Bronchial epithelial cell (primary cell): ENCODE results near the gene CLCNKB. TPM values are rescaled to one million over a fixed set of nuclear protein-coding genes. Genes with fewer than 3 reads are reported as not detected.

Source experiments
- total RNA-seq: library from RNA; depleted of rRNA; stranded (reverse); fragments of >200 nt; gene quantifications from 2 replicates; pipeline ENCODE4 v1.2.1, GENCODE V29; 2014

The CLCNKB gene
- total RNA-seq, 1 donor from 2014 or later, result under 0.01 TPM

Other genes with a start within 250 kb of the CLCNKB start
- 1.8 and 4.9 TPM in 2 replicates for gene UQCRHL, start 236.1 kb upstream of the CLCNKB start, total RNA-seq
- gene SPEN, start 196.1 kb upstream of the CLCNKB start, total RNA-seq, result 18.3 and 19.2 TPM in 2 replicates
- gene ZBTB17, start 67.7 kb upstream of the CLCNKB start, total RNA-seq, result 33.7 and 34.3 TPM in 2 replicates
- not detected in 2 replicates for gene SRARP, start 39.5 kb upstream of the CLCNKB start, total RNA-seq
- gene HSPB7, start 25.7 kb upstream of the CLCNKB start, total RNA-seq, result under 0.01 TPM in 1 of 2 replicates, not detected in the other
- gene CLCNKA, start 21.7 kb upstream of the CLCNKB start, total RNA-seq, result not detected in 2 replicates
- 0.53 and 0.77 TPM in 2 replicates for gene FAM131C, start 29.9 kb downstream of the CLCNKB start, total RNA-seq
- 117 and 144 TPM in 2 replicates for gene EPHA2, start 112.3 kb downstream of the CLCNKB start, total RNA-seq
- 3.2 and 6.1 TPM in 2 replicates for gene ARHGEF19, start 168.9 kb downstream of the CLCNKB start, total RNA-seq
- 5.8 and 14.5 TPM in 2 replicates for gene CPLANE2, start 193.4 kb downstream of the CLCNKB start, total RNA-seq